Panc1 (cell line): Measurements from ENCODE around the gene TSEN15. TPM values are rescaled to one million over a fixed set of nuclear protein-coding genes. Genes with fewer than 3 reads are reported as not detected.

ENCODE experiments used
- ATAC-seq: fragments of 200-7000 bp; cut with Tn5 transposase; 2 replicates; pipeline ENCODE4 v1.9.1; 2020; ENCODE audit warnings: mild to moderate bottlenecking, moderate library complexity
- BruUV-seq: library from RNA; stranded (reverse); fragments of 400-500 nt; replicated peaks from 2 replicates; lab custom pipeline; 2021; lab: Mats Ljungman, UMichigan
- CTCF ChIA-PET: fragments of 300-600 bp; sonication (Branson Sonifier 250); formaldehyde crosslinking; loops from one replicate; lab custom pipeline; 2022; ENCODE audit warnings: antibody characterized with exemption; lab: Charles Lee
- POLR2A ChIA-PET: fragments of 300-600 bp; sonication (Branson Sonifier 250); formaldehyde crosslinking; loops from one replicate; lab custom pipeline; 2022; ENCODE audit warnings: antibody characterized with exemption; lab: Charles Lee
- DNase-seq: peaks from one replicate; pipeline ENCODE4 v3.0.0-alpha.2; 2010; ENCODE audit warnings: low read depth, low spot score
- H3K27ac ChIP-seq: 2 replicates; pipeline ENCODE4 v1.5.1; 2011; ENCODE audit warnings: mild to moderate bottlenecking, low read length, inconsistent platforms
- H3K27me3 ChIP-seq: fragments of 200-500 bp; sonication (Bioruptor generic); 2 replicates; pipeline ENCODE4 v1.6.0; 2014; ENCODE audit warnings: low read length, inconsistent platforms; ENCODE audit not compliant: control insufficient read depth, insufficient read depth
- H3K36me3 ChIP-seq: fragments of 200-500 bp; sonication (Bioruptor generic); 2 replicates; pipeline ENCODE4 v1.5.1; 2014; ENCODE audit warnings: inconsistent platforms, mild to moderate bottlenecking, low read length, moderate library complexity; ENCODE audit not compliant: control insufficient read depth, insufficient read depth
- H3K4me1 ChIP-seq: 2 replicates; pipeline ENCODE4 v1.5.1; 2011; ENCODE audit warnings: inconsistent platforms, mild to moderate bottlenecking, low read length, moderate library complexity; ENCODE audit not compliant: control insufficient read depth, insufficient read depth
- H3K4me3 ChIP-seq, 2 experiments: 2 replicates each; pipeline ENCODE4 v1.5.1; 2011 to 2012; ENCODE audit warnings: low read depth in 2 of 2, low read length in 2 of 2, mild to moderate bottlenecking in 2 of 2, inconsistent platforms in 1 of 2, moderate library complexity in 1 of 2
- H3K9me3 ChIP-seq: fragments of 200-500 bp; sonication (Bioruptor generic); 2 replicates; pipeline ENCODE4 v1.5.1; 2014; ENCODE audit warnings: low read depth, mild to moderate bottlenecking, inconsistent platforms, low read length, moderate library complexity; ENCODE audit not compliant: control insufficient read depth, insufficient read depth
- POLR2AphosphoS5 ChIP-seq: IDR thresholded peaks from 2 replicates; pipeline ENCODE4 v1.6.1; 2012; ENCODE audit warnings: mild to moderate bottlenecking, low read depth, low read length, moderate library complexity
- SIN3A ChIP-seq: IDR thresholded peaks from 2 replicates; pipeline ENCODE4 v1.6.1; 2012; ENCODE audit warnings: low read depth, mild to moderate bottlenecking, low read length, moderate library complexity, borderline replicate concordance; ENCODE audit not compliant: insufficient read depth
- TCF7L2 ChIP-seq: IDR thresholded peaks from 2 replicates; pipeline ENCODE4 v1.6.1; 2011; ENCODE audit warnings: mild to moderate bottlenecking, low read depth, low read length, inconsistent platforms
- in situ Hi-C: cut with HindIII; loops from 2 replicates; pipeline ENCODE4 v1.10.0; 2016; ENCODE audit warnings: low sequenced_read_pairs, low pct_unique_long_range_greater_than_20kb
- intact Hi-C: fragments of 100-400 bp; cut with micrococcal nuclease; formaldehyde crosslinking; loops from one replicate; pipeline ENCODE4 v1.10.0; 2022; ENCODE audit not compliant: unreplicated experiment
- total RNA-seq: library from RNA; stranded (reverse); gene quantifications from one replicate; pipeline ENCODE4 v1.2.1, GENCODE V29; 2021; ENCODE audit not compliant: unreplicated experiment
- TF ChIP-seq, protein P1 (sequence below): fragments of 450-650 bp; IDR thresholded peaks from 2 replicates; pipeline ENCODE4 v1.5.1; 2017; ENCODE audit warnings: mild to moderate bottlenecking
- TF ChIP-seq, protein P2 (sequence below), 2 experiments: IDR thresholded peaks; 2 replicates each; pipeline ENCODE4 v1.6.1; 2011 to 2012; ENCODE audit warnings: low read depth in 2 of 2, control low read depth in 1 of 2, low read length in 1 of 2, mild to moderate bottlenecking in 1 of 2, moderate library complexity in 1 of 2; ENCODE audit not compliant: insufficient read depth in 1 of 2

Gene TSEN15
- total RNA-seq, 1 experiment from 2014 or later: 31.4 TPM

DNA sequence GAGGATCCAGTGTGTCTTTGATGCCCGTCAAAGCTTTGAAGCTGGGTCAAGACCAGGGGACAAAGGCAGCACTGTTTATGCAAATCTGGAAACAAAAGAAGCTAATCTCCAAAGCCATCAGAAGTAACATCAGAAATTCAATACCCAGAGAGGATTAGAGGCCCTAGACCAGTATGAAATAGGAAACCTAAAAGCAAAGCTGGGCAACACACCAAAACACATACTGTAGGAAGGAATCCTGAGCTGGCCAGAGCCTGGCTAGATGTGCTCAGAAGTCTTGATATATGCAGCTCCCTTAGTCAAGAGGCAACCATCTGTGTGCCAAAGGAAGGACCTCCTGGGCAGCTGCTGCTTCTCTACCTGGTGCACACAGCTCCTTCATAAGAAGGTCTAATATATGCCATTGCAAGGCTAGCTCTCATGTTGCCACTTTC lies 26.3 kb upstream of the TSEN15 start:
- H3K4me1 ChIP-seq: no peaks in the 10 kb centered on the region; the same call in 1 of the 2 replicates
- POLR2A ChIA-PET: no interaction called here
- intact Hi-C loops (no loop called here), in situ Hi-C loops (no loop called here)
- DNase-seq (no peak), ATAC-seq (0 out of 2 replicates have a peak, but pooled peaks have one; percentile 21)
- no peaks in the 10 kb centered on the region for H3K36me3 ChIP-seq
- no TSS peak for BruUV-seq
- H3K9me3 ChIP-seq: no peaks in the 10 kb centered on the region
- H3K4me3 ChIP-seq: no peak overlapping the region
- H3K27ac ChIP-seq: no peak overlapping the region
- TF ChIP-seq, protein P1, sequence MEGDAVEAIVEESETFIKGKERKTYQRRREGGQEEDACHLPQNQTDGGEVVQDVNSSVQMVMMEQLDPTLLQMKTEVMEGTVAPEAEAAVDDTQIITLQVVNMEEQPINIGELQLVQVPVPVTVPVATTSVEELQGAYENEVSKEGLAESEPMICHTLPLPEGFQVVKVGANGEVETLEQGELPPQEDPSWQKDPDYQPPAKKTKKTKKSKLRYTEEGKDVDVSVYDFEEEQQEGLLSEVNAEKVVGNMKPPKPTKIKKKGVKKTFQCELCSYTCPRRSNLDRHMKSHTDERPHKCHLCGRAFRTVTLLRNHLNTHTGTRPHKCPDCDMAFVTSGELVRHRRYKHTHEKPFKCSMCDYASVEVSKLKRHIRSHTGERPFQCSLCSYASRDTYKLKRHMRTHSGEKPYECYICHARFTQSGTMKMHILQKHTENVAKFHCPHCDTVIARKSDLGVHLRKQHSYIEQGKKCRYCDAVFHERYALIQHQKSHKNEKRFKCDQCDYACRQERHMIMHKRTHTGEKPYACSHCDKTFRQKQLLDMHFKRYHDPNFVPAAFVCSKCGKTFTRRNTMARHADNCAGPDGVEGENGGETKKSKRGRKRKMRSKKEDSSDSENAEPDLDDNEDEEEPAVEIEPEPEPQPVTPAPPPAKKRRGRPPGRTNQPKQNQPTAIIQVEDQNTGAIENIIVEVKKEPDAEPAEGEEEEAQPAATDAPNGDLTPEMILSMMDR: no peak
- no peak for TF ChIP-seq SIN3A
- TF ChIP-seq, protein P2, sequence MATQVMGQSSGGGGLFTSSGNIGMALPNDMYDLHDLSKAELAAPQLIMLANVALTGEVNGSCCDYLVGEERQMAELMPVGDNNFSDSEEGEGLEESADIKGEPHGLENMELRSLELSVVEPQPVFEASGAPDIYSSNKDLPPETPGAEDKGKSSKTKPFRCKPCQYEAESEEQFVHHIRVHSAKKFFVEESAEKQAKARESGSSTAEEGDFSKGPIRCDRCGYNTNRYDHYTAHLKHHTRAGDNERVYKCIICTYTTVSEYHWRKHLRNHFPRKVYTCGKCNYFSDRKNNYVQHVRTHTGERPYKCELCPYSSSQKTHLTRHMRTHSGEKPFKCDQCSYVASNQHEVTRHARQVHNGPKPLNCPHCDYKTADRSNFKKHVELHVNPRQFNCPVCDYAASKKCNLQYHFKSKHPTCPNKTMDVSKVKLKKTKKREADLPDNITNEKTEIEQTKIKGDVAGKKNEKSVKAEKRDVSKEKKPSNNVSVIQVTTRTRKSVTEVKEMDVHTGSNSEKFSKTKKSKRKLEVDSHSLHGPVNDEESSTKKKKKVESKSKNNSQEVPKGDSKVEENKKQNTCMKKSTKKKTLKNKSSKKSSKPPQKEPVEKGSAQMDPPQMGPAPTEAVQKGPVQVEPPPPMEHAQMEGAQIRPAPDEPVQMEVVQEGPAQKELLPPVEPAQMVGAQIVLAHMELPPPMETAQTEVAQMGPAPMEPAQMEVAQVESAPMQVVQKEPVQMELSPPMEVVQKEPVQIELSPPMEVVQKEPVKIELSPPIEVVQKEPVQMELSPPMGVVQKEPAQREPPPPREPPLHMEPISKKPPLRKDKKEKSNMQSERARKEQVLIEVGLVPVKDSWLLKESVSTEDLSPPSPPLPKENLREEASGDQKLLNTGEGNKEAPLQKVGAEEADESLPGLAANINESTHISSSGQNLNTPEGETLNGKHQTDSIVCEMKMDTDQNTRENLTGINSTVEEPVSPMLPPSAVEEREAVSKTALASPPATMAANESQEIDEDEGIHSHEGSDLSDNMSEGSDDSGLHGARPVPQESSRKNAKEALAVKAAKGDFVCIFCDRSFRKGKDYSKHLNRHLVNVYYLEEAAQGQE (IDR thresholded peaks at IDR 0.05; ENCODE audit: insufficient read depth in 1 of 2, low read depth in 2 of 2, low read length in 1 of 2): no peak
- TF ChIP-seq TCF7L2: no peak
- TF ChIP-seq POLR2AphosphoS5: no peak
- CTCF ChIA-PET: no interaction called here
- peaks cover 2% of the 10 kb centered on the region; the same call in 1 of the 2 replicates for H3K27me3 ChIP-seq

DNA sequence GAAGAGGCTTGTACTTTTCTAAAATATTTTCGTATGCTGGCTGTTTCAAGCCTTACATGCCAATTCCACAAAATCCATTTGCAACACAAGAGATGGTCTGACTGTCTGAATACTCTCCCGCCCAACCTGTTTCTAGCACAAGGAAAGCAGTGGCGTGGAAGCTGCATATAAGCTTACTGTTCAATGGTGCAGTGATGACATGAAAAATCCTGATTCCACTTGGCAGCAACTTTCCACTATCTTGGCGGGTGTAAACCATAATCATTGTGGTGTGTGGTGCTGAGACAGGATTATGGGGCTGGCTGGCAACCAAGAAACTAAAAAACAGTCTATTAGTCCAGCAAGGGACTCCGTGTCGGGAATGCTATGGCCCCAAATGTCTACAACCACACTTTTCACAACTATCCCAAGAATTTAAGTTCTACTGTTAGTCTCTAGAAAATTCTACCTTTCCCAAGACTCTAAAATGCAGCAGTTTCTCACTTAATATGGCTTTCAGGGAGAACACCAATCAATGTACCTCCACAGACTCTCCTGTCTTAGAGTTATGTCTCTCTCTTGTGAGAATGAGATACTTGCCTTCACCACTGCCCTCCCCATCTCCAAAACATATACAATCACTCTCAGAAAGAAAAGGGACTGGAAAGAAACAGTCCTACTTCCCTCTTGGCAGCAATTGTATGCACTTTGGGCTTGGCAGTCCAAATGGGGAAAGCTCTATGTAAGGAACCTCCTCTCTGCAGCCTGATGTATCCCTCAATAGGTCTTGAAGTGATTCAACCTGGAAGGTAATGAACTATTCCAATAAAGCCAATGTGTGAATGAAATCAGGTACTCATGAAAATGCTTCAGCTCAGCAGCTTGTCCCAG lies 23.5 kb upstream of the TSEN15 start:
- no peaks in the 10 kb centered on the region; the same call in 1 of the 2 replicates for H3K4me1 ChIP-seq
- H3K27ac ChIP-seq: no peak overlapping the region
- intact Hi-C loops: no loop called here
- POLR2A ChIA-PET: no interaction called here
- in situ Hi-C loops: no loop called here
- DNase-seq (no peak), ATAC-seq (no peak)
- no peak for TF ChIP-seq SIN3A
- no peak for TF ChIP-seq POLR2AphosphoS5
- TF ChIP-seq, protein P1: no peak
- TF ChIP-seq, protein P2 (IDR thresholded peaks at IDR 0.05; ENCODE audit: insufficient read depth in 1 of 2, low read depth in 2 of 2, low read length in 1 of 2): no peak
- TF ChIP-seq TCF7L2: no peak
- H3K36me3 ChIP-seq: no peaks in the 10 kb centered on the region
- H3K9me3 ChIP-seq: no peaks in the 10 kb centered on the region
- H3K4me3 ChIP-seq: no peak overlapping the region
- no TSS peak for BruUV-seq
- CTCF ChIA-PET: no interaction called here
- peaks cover 2% of the 10 kb centered on the region; the same call in 1 of the 2 replicates for H3K27me3 ChIP-seq
